ENCODE measurements around the gene GUCA2B.

GUCA2B gene

GRCh38 chr1:42143896-42144710 lies 9.1 kb upstream of the GUCA2B start:
- no peaks in the 10 kb centered on the region for H3K36me3 ChIP-seq (ENCODE audit: control insufficient read depth, insufficient read depth, low read length)
- no peak overlapping the region for H3K4me3 ChIP-seq (ENCODE audit: low read depth, low read length)
- H3K4me1 ChIP-seq (ENCODE audit: control insufficient read depth, insufficient read depth, low read length), result no peaks in the 10 kb centered on the region
- no peak overlapping the region for H3K9ac ChIP-seq (ENCODE audit: low read depth, low read length)
- H3K9me3 ChIP-seq (ENCODE audit: control insufficient read depth, insufficient read depth, low read length), result no peaks in the 10 kb centered on the region
- peaks cover 10% of the 10 kb centered on the region for H3K27me3 ChIP-seq (ENCODE audit: control insufficient read depth, insufficient read depth, low read length)

- no peaks in the 10 kb centered on the region for H3K4me1 ChIP-seq (ENCODE audit: control insufficient read depth, insufficient read depth, low read length)
- H3K4me3 ChIP-seq (ENCODE audit: low read depth, low read length), result no peak overlapping the region
- no peak overlapping the region for H3K9ac ChIP-seq (ENCODE audit: low read depth, low read length)
- peaks cover 10% of the 10 kb centered on the region for H3K27me3 ChIP-seq (ENCODE audit: control insufficient read depth, insufficient read depth, low read length)
- no peaks in the 10 kb centered on the region for H3K9me3 ChIP-seq (ENCODE audit: control insufficient read depth, insufficient read depth, low read length)
- H3K36me3 ChIP-seq (ENCODE audit: control insufficient read depth, insufficient read depth, low read length), result no peaks in the 10 kb centered on the region
These were observed 8.4 kb upstream of the GUCA2B start for GRCh38 chr1:42144711-42145388.

- Histone ChIP-seq H3K27me3 (ENCODE audit: control insufficient read depth, insufficient read depth, low read length) (peaks cover 10% of the 10 kb centered on the region), H3K36me3 (ENCODE audit: control insufficient read depth, insufficient read depth, low read length) (no peaks in the 10 kb centered on the region)
These were observed 7.9 kb upstream of the GUCA2B start for GRCh38 chr1:42145389-42145716.

GRCh38 chr1:42145764-42146625 lies 7.2 kb upstream of the GUCA2B start:
- Histone ChIP-seq H3K9me3 (ENCODE audit: control insufficient read depth, insufficient read depth, low read length) (no peaks in the 10 kb centered on the region), H3K4me3 (ENCODE audit: low read depth, low read length) (no peak overlapping the region), H3K27me3 (ENCODE audit: control insufficient read depth, insufficient read depth, low read length) (peaks cover 10% of the 10 kb centered on the region), H3K4me1 (ENCODE audit: control insufficient read depth, insufficient read depth, low read length) (no peaks in the 10 kb centered on the region), H3K9ac (ENCODE audit: low read depth, low read length) (no peak overlapping the region), H3K36me3 (ENCODE audit: control insufficient read depth, insufficient read depth, low read length) (no peaks in the 10 kb centered on the region)

More at GRCh38 chr1:42145389-42145716, 7.9 kb upstream of the GUCA2B start:
- no peak overlapping the region for H3K4me3 ChIP-seq (ENCODE audit: low read depth, low read length)
- no peaks in the 10 kb centered on the region for H3K4me1 ChIP-seq (ENCODE audit: control insufficient read depth, insufficient read depth, low read length)
- H3K9me3 ChIP-seq (ENCODE audit: control insufficient read depth, insufficient read depth, low read length), result no peaks in the 10 kb centered on the region
- H3K9ac ChIP-seq (ENCODE audit: low read depth, low read length), result no peak overlapping the region

- Histone ChIP-seq H3K4me3 (ENCODE audit: low read depth, low read length) (peak overlapping the region; percentile 45), H3K36me3 (ENCODE audit: control insufficient read depth, insufficient read depth, low read length) (no peaks in the 10 kb centered on the region), H3K9me3 (ENCODE audit: control insufficient read depth, insufficient read depth, low read length) (no peaks in the 10 kb centered on the region), H3K4me1 (ENCODE audit: control insufficient read depth, insufficient read depth, low read length) (no peaks in the 10 kb centered on the region), H3K27me3 (ENCODE audit: control insufficient read depth, insufficient read depth, low read length) (peaks cover 10% of the 10 kb centered on the region), H3K9ac (ENCODE audit: low read depth, low read length) (no peak overlapping the region)
These were observed 6.4 kb upstream of the GUCA2B start for GRCh38 chr1:42146626-42147320.

- H3K27me3 ChIP-seq (ENCODE audit: control insufficient read depth, insufficient read depth, low read length), result peaks cover 7% of the 10 kb centered on the region
- H3K9me3 ChIP-seq (ENCODE audit: control insufficient read depth, insufficient read depth, low read length), result no peaks in the 10 kb centered on the region
- H3K4me1 ChIP-seq (ENCODE audit: control insufficient read depth, insufficient read depth, low read length), result no peaks in the 10 kb centered on the region
- no peaks in the 10 kb centered on the region for H3K36me3 ChIP-seq (ENCODE audit: control insufficient read depth, insufficient read depth, low read length)
- H3K9ac ChIP-seq (ENCODE audit: low read depth, low read length), result no peak overlapping the region
- no peak overlapping the region for H3K4me3 ChIP-seq (ENCODE audit: low read depth, low read length)
These were observed 5.0 kb upstream of the GUCA2B start for GRCh38 chr1:42148166-42148565.

- peaks cover 4% of the 10 kb centered on the region for H3K27me3 ChIP-seq (ENCODE audit: control insufficient read depth, insufficient read depth, low read length)
- H3K9me3 ChIP-seq (ENCODE audit: control insufficient read depth, insufficient read depth, low read length), result no peaks in the 10 kb centered on the region
- H3K4me3 ChIP-seq (ENCODE audit: low read depth, low read length), result no peak overlapping the region
- no peaks in the 10 kb centered on the region for H3K4me1 ChIP-seq (ENCODE audit: control insufficient read depth, insufficient read depth, low read length)
- no peak overlapping the region for H3K9ac ChIP-seq (ENCODE audit: low read depth, low read length)
- H3K36me3 ChIP-seq (ENCODE audit: control insufficient read depth, insufficient read depth, low read length), result no peaks in the 10 kb centered on the region
These were observed 2.6 kb upstream of the GUCA2B start for GRCh38 chr1:42150651-42151050.

GRCh38 chr1:42152119-42152518 lies 1.1 kb upstream of the GUCA2B start:
- Histone ChIP-seq H3K27me3 (ENCODE audit: control insufficient read depth, insufficient read depth, low read length) (no peaks in the 10 kb centered on the region), H3K4me3 (ENCODE audit: low read depth, low read length) (no peak overlapping the region), H3K9me3 (ENCODE audit: control insufficient read depth, insufficient read depth, low read length) (no peaks in the 10 kb centered on the region), H3K4me1 (ENCODE audit: control insufficient read depth, insufficient read depth, low read length) (no peaks in the 10 kb centered on the region), H3K9ac (ENCODE audit: low read depth, low read length) (no peak overlapping the region), H3K36me3 (ENCODE audit: control insufficient read depth, insufficient read depth, low read length) (no peaks in the 10 kb centered on the region)

GRCh38 chr1:42153624-42154023 lies 414 bp downstream of the GUCA2B start:
- no peaks in the 10 kb centered on the region for H3K4me1 ChIP-seq (ENCODE audit: control insufficient read depth, insufficient read depth, low read length)
- no peaks in the 10 kb centered on the region for H3K36me3 ChIP-seq (ENCODE audit: control insufficient read depth, insufficient read depth, low read length)
- no peak overlapping the region for H3K4me3 ChIP-seq (ENCODE audit: low read depth, low read length)
- H3K9ac ChIP-seq (ENCODE audit: low read depth, low read length), result no peak overlapping the region
- no peaks in the 10 kb centered on the region for H3K27me3 ChIP-seq (ENCODE audit: control insufficient read depth, insufficient read depth, low read length)
- no peaks in the 10 kb centered on the region for H3K9me3 ChIP-seq (ENCODE audit: control insufficient read depth, insufficient read depth, low read length)

GRCh38 chr1:42154685-42155084 lies 1.5 kb downstream of the GUCA2B start:
- Histone ChIP-seq H3K9me3 (ENCODE audit: control insufficient read depth, insufficient read depth, low read length) (no peaks in the 10 kb centered on the region), H3K36me3 (ENCODE audit: control insufficient read depth, insufficient read depth, low read length) (no peaks in the 10 kb centered on the region), H3K9ac (ENCODE audit: low read depth, low read length) (no peak overlapping the region), H3K4me1 (ENCODE audit: control insufficient read depth, insufficient read depth, low read length) (no peaks in the 10 kb centered on the region), H3K4me3 (ENCODE audit: low read depth, low read length) (no peak overlapping the region), H3K27me3 (ENCODE audit: control insufficient read depth, insufficient read depth, low read length) (no peaks in the 10 kb centered on the region)

GRCh38 chr1:42155362-42155761 lies 2.2 kb downstream of the GUCA2B start:
- no peak overlapping the region for H3K4me3 ChIP-seq (ENCODE audit: low read depth, low read length)
- no peaks in the 10 kb centered on the region for H3K27me3 ChIP-seq (ENCODE audit: control insufficient read depth, insufficient read depth, low read length)
- no peaks in the 10 kb centered on the region for H3K4me1 ChIP-seq (ENCODE audit: control insufficient read depth, insufficient read depth, low read length)
- H3K9ac ChIP-seq (ENCODE audit: low read depth, low read length), result no peak overlapping the region
- no peaks in the 10 kb centered on the region for H3K9me3 ChIP-seq (ENCODE audit: control insufficient read depth, insufficient read depth, low read length)
- H3K36me3 ChIP-seq (ENCODE audit: control insufficient read depth, insufficient read depth, low read length), result no peaks in the 10 kb centered on the region
